Thyroid gland (tissue), 4 donors: ENCODE measurements around the gene SIRT1.

ENCODE experiments used
- CTCF ChIP-seq, 6 experiments: fragments of 200-600 bp in 3 of 6; fragments of 450-650 bp in 3 of 6; sonication (generic) in 3 of 6; IDR thresholded peaks; one replicate each; pipeline ENCODE4 v1.5.1; 2016 to 2019; ENCODE audit warnings: antibody characterized with exemption in 6 of 6, mild to moderate bottlenecking in 2 of 6, inconsistent platforms in 1 of 6, moderate library complexity in 1 of 6
- POLR2A ChIP-seq, 2 donors: fragments of 450-650 bp; IDR thresholded peaks; one replicate each; pipeline ENCODE4 v1.6.1; 2017; ENCODE audit warnings: antibody characterized with exemption in 2 of 2, mild to moderate bottlenecking in 2 of 2, moderate library complexity in 1 of 2

GRCh38 chr10:67837541-67838314 lies 46.7 kb upstream of the SIRT1 start, which contains the start of gene DNAJC12:
- TF ChIP-seq CTCF (IDR thresholded peaks at IDR 0.05) (no peak), POLR2A (IDR thresholded peaks at IDR 0.05) (no peak)
